ENCODE data around the gene VWA7.

GRCh38 chr6:31749301-31750036, 27.7 kb downstream of the VWA7 start:
- TF ChIP-seq CTCF (IDR thresholded peaks at IDR 0.05): no peak
- TF ChIP-seq SIN3A (IDR thresholded peaks at IDR 0.05; ENCODE audit: borderline replicate concordance, low read depth, low read length): no peak
- TF ChIP-seq REST (IDR thresholded peaks at IDR 0.05; ENCODE audit: low read depth, low read length): no peak
- TF ChIP-seq EP300 (IDR thresholded peaks at IDR 0.05; ENCODE audit: borderline replicate concordance in 1 of 2, low read depth in 1 of 2, low read length in 1 of 2): no peak
- TF ChIP-seq MEF2A (IDR thresholded peaks at IDR 0.05; ENCODE audit: borderline replicate concordance, low read depth): no peak
- TF ChIP-seq EZH2phosphoT487 (IDR thresholded peaks at IDR 0.05; ENCODE audit: borderline replicate concordance, low read depth): no peak
- no peak for TF ChIP-seq USF2 (IDR thresholded peaks at IDR 0.05; ENCODE audit: borderline replicate concordance, low read depth, low read length)

Measured in SK-N-SH (cell line).